H1 (cell line): Measurements from ENCODE around the gene AIG1. TPM values are rescaled to one million over a fixed set of nuclear protein-coding genes. Genes with fewer than 3 reads are reported as not detected.
A peak's percentile ranks its signal among the peaks of the same experiment; 100 is the strongest.

Source experiments
- CTCF ChIA-PET: fragments of 300-600 bp; sonication (Branson Sonifier 250); formaldehyde crosslinking; loops from one replicate; lab custom pipeline; 2021; ENCODE audit not compliant: partially characterized antibody; lab: Charles Lee
- POLR2A ChIA-PET: fragments of 300-600 bp; sonication (Branson Sonifier 250); formaldehyde crosslinking; loops from one replicate; lab custom pipeline; 2021; ENCODE audit warnings: inconsistent platforms; ENCODE audit not compliant: partially characterized antibody; lab: Charles Lee
- DNase-seq, 2 experiments: peaks; one replicate each; pipeline versions ENCODE4 v3.0.0 to v3.0.0-alpha.2; 2010 to 2022; ENCODE audit warnings: low spot score in 2 of 2, low read depth in 1 of 2, mixed read lengths in 1 of 2
- FAIRE-seq: peaks from 2 replicates; lab custom pipeline; 2011; peaks lifted over from hg19 to GRCh38; lab: Jason Lieb, UNC
- H2AFZ ChIP-seq: 2 replicates; pipeline ENCODE4 v1.8.1; 2012; ENCODE audit warnings: low read length, inconsistent platforms
- H2AK5ac ChIP-seq: 2 replicates; pipeline ENCODE4 v1.6.1; 2013; ENCODE audit warnings: low read depth, low read length
- H2BK120ac ChIP-seq: replicated peaks from 2 replicates; pipeline ENCODE3; 2013; ENCODE audit warnings: low read depth, low read length, inconsistent platforms
- H2BK12ac ChIP-seq: 2 replicates; pipeline ENCODE4 v1.6.1; 2013; ENCODE audit warnings: low read depth, low read length
- H2BK15ac ChIP-seq: 2 replicates; pipeline ENCODE4 v1.6.1; 2013; ENCODE audit warnings: low read length
- H2BK20ac ChIP-seq: 2 replicates; pipeline ENCODE4 v1.6.1; 2013; ENCODE audit warnings: low read length
- H2BK5ac ChIP-seq: 2 replicates; pipeline ENCODE4 v1.6.1; 2013; ENCODE audit warnings: low read depth, low read length
- H3K14ac ChIP-seq: 2 replicates; pipeline ENCODE4 v1.6.1; 2013; ENCODE audit warnings: inconsistent platforms; ENCODE audit not compliant: insufficient read length
- H3K18ac ChIP-seq: 2 replicates; pipeline ENCODE4 v1.6.1; 2013; ENCODE audit warnings: low read length; ENCODE audit errors: extremely low read depth
- H3K23ac ChIP-seq: 2 replicates; pipeline ENCODE4 v1.6.1; 2013; ENCODE audit warnings: inconsistent platforms; ENCODE audit not compliant: insufficient read length
- H3K23me2 ChIP-seq: 2 replicates; pipeline ENCODE4 v1.6.1; 2013; ENCODE audit warnings: low read depth, low read length
- H3K27ac ChIP-seq: 2 replicates; pipeline ENCODE4 v1.6.1; 2011; ENCODE audit warnings: low read depth, low read length, inconsistent platforms
- H3K27me3 ChIP-seq, 4 experiments: replicated peaks in 1 of 4; 1 replicate in 1 of 4; 2 replicates in 3 of 4; pipeline versions ENCODE4 v1.6.1 to v1.8.1; 2011 to 2013; ENCODE audit warnings: low read length in 3 of 4, mild to moderate bottlenecking in 3 of 4, inconsistent platforms in 2 of 4, mixed read lengths in 2 of 4, moderate library complexity in 1 of 4; ENCODE audit not compliant: control insufficient read depth in 3 of 4, insufficient read depth in 3 of 4; ENCODE audit errors: extremely low read depth in 1 of 4
- H3K36me3 ChIP-seq, 4 experiments: 2 replicates each; pipeline versions ENCODE4 v1.6.1 to v1.8.1; 2011 to 2013; ENCODE audit warnings: mild to moderate bottlenecking in 4 of 4, low read length in 3 of 4, moderate library complexity in 2 of 4, control low read depth in 1 of 4, inconsistent platforms in 1 of 4; ENCODE audit not compliant: insufficient read depth in 4 of 4, control insufficient read depth in 2 of 4
- H3K4ac ChIP-seq: replicated peaks from 2 replicates; pipeline ENCODE3; 2013; ENCODE audit warnings: low read length, low read depth, mixed read lengths, inconsistent platforms; ENCODE audit not compliant: insufficient read length
- H3K4me1 ChIP-seq, 4 experiments: replicated peaks in 1 of 4; 1 replicate in 1 of 4; 2 replicates in 3 of 4; pipeline versions ENCODE4 v1.6.1 to v1.8.1; 2011 to 2013; ENCODE audit warnings: low read length in 3 of 4, inconsistent platforms in 2 of 4, mixed read lengths in 1 of 4; ENCODE audit not compliant: insufficient read depth in 4 of 4, control insufficient read depth in 3 of 4
- H3K4me2 ChIP-seq, 2 experiments: 2 replicates each; pipeline versions ENCODE4 v1.6.1 to v1.8.1; 2011 to 2013; ENCODE audit warnings: low read depth in 2 of 2, low read length in 2 of 2, control low read depth in 1 of 2, inconsistent platforms in 1 of 2, mild to moderate bottlenecking in 1 of 2; ENCODE audit not compliant: insufficient read depth in 1 of 2
- H3K4me3 ChIP-seq, 4 experiments: fragments of 200-600, 300-600 bp in 1 of 4; sonication (generic), shearing (Covaris generic), sonication (Bioruptor Twin) in 1 of 4; 2 replicates each; pipeline versions ENCODE4 v1.5.1 to v1.8.1; 2011 to 2016; ENCODE audit warnings: low read length in 4 of 4, low read depth in 3 of 4, control low read depth in 2 of 4, inconsistent platforms in 2 of 4, mild to moderate bottlenecking in 2 of 4, mixed read lengths in 1 of 4, moderate library complexity in 1 of 4; ENCODE audit not compliant: insufficient read depth in 2 of 4; ENCODE audit errors: extremely low read depth in 1 of 4
- H3K56ac ChIP-seq: replicated peaks from 2 replicates; pipeline ENCODE3; 2013; ENCODE audit warnings: low read depth, mild to moderate bottlenecking, mixed read lengths, low read length, inconsistent platforms; ENCODE audit not compliant: insufficient read length
- H3K79me1 ChIP-seq: 2 replicates; pipeline ENCODE4 v1.6.1; 2013; ENCODE audit warnings: low read depth, low read length, control low read depth
- H3K79me2 ChIP-seq, 2 experiments: 2 replicates each; pipeline versions ENCODE4 v1.6.1 to v1.8.1; 2012 to 2013; ENCODE audit warnings: low read length in 2 of 2, mild to moderate bottlenecking in 2 of 2, inconsistent platforms in 1 of 2; ENCODE audit not compliant: insufficient read depth in 2 of 2, control insufficient read depth in 1 of 2
- H3K9ac ChIP-seq, 4 experiments: replicated peaks in 1 of 4; 1 replicate in 1 of 4; 2 replicates in 3 of 4; pipeline versions ENCODE4 v1.6.1 to v1.8.1; 2011 to 2013; ENCODE audit warnings: low read depth in 3 of 4, low read length in 3 of 4, control low read depth in 2 of 4, mild to moderate bottlenecking in 2 of 4, moderate library complexity in 2 of 4, inconsistent platforms in 1 of 4; ENCODE audit errors: extremely low read depth in 1 of 4
- H3K9me3 ChIP-seq, 2 experiments: 2 replicates each; pipeline versions ENCODE4 v1.6.1 to v1.8.1; 2012 to 2013; ENCODE audit warnings: mild to moderate bottlenecking in 2 of 2, moderate library complexity in 2 of 2, control low read depth in 1 of 2, inconsistent platforms in 1 of 2, low read depth in 1 of 2, low read length in 1 of 2, mixed read lengths in 1 of 2; ENCODE audit not compliant: insufficient read depth in 2 of 2
- H4K20me1 ChIP-seq, 2 experiments: replicated peaks in 1 of 2; 2 replicates each; pipeline versions ENCODE3 to v1.8.1; 2011 to 2013; ENCODE audit warnings: inconsistent platforms in 2 of 2, low read length in 2 of 2, mild to moderate bottlenecking in 1 of 2; ENCODE audit not compliant: insufficient read depth in 2 of 2, control insufficient read depth in 1 of 2
- H4K5ac ChIP-seq: 2 replicates; pipeline ENCODE4 v1.6.1; 2013; ENCODE audit warnings: low read length, low read depth, mixed read lengths, inconsistent platforms; ENCODE audit not compliant: insufficient read length
- H4K8ac ChIP-seq: 2 replicates; pipeline ENCODE4 v1.8.0; 2013; ENCODE audit warnings: mild to moderate bottlenecking, moderate library complexity, low read length, inconsistent platforms; ENCODE audit not compliant: insufficient read depth; ENCODE audit errors: extremely low read depth
- H4K91ac ChIP-seq: replicated peaks from 2 replicates; pipeline ENCODE3; 2013; ENCODE audit warnings: low read length, mixed read lengths, inconsistent platforms; ENCODE audit not compliant: insufficient read length
- JUND ChIP-seq: IDR thresholded peaks from 2 replicates; pipeline ENCODE4 v1.6.1; 2011; ENCODE audit warnings: mild to moderate bottlenecking, improper control_type of control experiment, low read length
- RAD21 ChIP-seq, 2 experiments: IDR thresholded peaks in 1 of 2; conservative IDR thresholded peaks in 1 of 2; 2 replicates each; pipeline ENCODE4 v1.6.1; 2011; ENCODE audit warnings: low read depth in 2 of 2, low read length in 2 of 2, improper control_type of control experiment in 1 of 2, inconsistent platforms in 1 of 2, mild to moderate bottlenecking in 1 of 2, moderate library complexity in 1 of 2
- WGBS, 2 experiments: shearing (Covaris generic) in 1 of 2; methylation state at CpG; one replicate each; pipeline versions ENCODE4 v1.1.6 to v1.1.7; 2013 to 2015; ENCODE audit warnings: low lambda C conversion rate in 2 of 2, mixed read lengths in 2 of 2, inconsistent platforms in 1 of 2, low coverage in 1 of 2, missing lambda C conversion rate in 1 of 2; ENCODE audit not compliant: insufficient replicate concordance in 2 of 2, insufficient coverage in 1 of 2, insufficient read length in 1 of 2; ENCODE audit errors: extremely low coverage in 1 of 2, missing lambda C conversion rate in 1 of 2; 5-methylcytosine and 5-hydroxymethylcytosine counted together
- polyA plus RNA-seq, 7 experiments: library from polyadenylated mRNA; depleted of rRNA in 3 of 7; stranded (reverse) in 5 of 7; unstranded in 2 of 7; fragments of >200 nt in 5 of 7; fragments of 200-250 nt in 2 of 7; gene quantifications; 1 replicate in 5 of 7; 2 replicates in 1 of 7; 4 replicates in 1 of 7; pipeline versions ENCODE4 v1.2.1 to v1.2.3, GENCODE V29; 2011 to 2013; ENCODE audit warnings: missing spikeins in 2 of 7, mixed read lengths in 2 of 7
- total RNA-seq: library from RNA; stranded (reverse); fragmentation: NEBNext Ultra II Directional; extraction: Animal tissue kit (Norgen Biotek cat#: 25700); gene quantifications from 2 replicates; pipeline ENCODE4 v1.2.1, GENCODE V29; 2021

The AIG1 gene
- total and polyA plus RNA-seq, 2 of the 8 experiments (the other 6 are each of a cell fraction or from before 2014, with no cell fraction given) = 56.6 to 58.4 TPM

DNA sequence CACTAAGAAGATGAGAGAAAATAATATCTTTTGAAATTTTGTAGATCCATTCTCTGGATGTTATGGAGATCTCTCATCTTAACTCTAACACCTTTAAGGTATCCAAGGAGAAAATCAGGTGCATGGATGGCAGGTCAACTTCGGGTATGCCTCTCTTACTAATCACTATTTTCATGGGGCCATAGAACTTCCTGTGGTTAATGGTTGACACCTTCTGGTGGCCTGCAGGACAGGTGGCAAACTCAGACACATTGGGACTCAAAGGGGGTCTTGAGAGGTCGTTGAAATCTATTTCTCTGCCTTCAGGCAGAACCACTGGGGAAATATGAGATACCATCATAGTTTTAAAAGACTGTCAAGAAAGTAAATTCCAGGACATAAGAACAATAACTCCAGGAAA, 313.3 kb downstream of the AIG1 start:
- no peak for FAIRE-seq
- no peak overlapping the region for H3K14ac ChIP-seq
- H3K79me1 ChIP-seq = no peaks in the 10 kb centered on the region
- H3K18ac ChIP-seq = no peak overlapping the region
- no peak overlapping the region for H4K8ac ChIP-seq
- H3K23me2 ChIP-seq = peaks cover 3% of the 10 kb centered on the region; the same call in 1 of the 2 replicates
- H2AFZ ChIP-seq = no peak overlapping the region
- no peaks in the 10 kb centered on the region for H4K20me1 ChIP-seq
- H2BK5ac ChIP-seq = no peak overlapping the region
- H4K5ac ChIP-seq = no peak overlapping the region
- H2AK5ac ChIP-seq = no peak overlapping the region
- H3K23ac ChIP-seq = no peak overlapping the region
- ChIA-PET CTCF (interaction anchor here (0.6 to 1.3 kb wide), 3 partner anchors 10 to 94 kb away, joined by 3 to 4 read pairs (median 3); no protein-coding TSS in a partner anchor), POLR2A (no interaction called here)
- H3K27me3 ChIP-seq = no peaks in the 10 kb centered on the region
- 87% methylated on average over 2 of the region's 2 CpGs; no CpG with 5 or more reads in 1 of the 2 experiments for WGBS, 2 experiments
- H3K4me2 ChIP-seq = no peak overlapping the region
- no peaks in the 10 kb centered on the region for H3K36me3 ChIP-seq
- H2BK120ac ChIP-seq = no peak overlapping the region
- H3K4me1 ChIP-seq = no peaks in the 10 kb centered on the region
- TF ChIP-seq JUND (no peak), RAD21 (IDR thresholded peaks at IDR 0.05 in 1 of 2, conservative IDR thresholded peaks at IDR 0.05 in 1 of 2; ENCODE audit: low read depth in 2 of 2, low read length in 2 of 2) (peak; percentile 26 to 34; a peak in 2 of 4 replicates)
- H2BK12ac ChIP-seq = no peak overlapping the region
- no peaks in the 10 kb centered on the region for H3K79me2 ChIP-seq
- no peak overlapping the region for H2BK20ac ChIP-seq
- H3K27ac ChIP-seq = no peak overlapping the region
- H3K56ac ChIP-seq = no peak overlapping the region
- DNase-seq = no peak
- H3K4me3 ChIP-seq = no peak overlapping the region
- no peak overlapping the region for H3K9ac ChIP-seq
- H3K4ac ChIP-seq = no peak overlapping the region
- H3K9me3 ChIP-seq = no peaks in the 10 kb centered on the region
- H2BK15ac ChIP-seq = no peak overlapping the region
- H4K91ac ChIP-seq = no peak overlapping the region
